T-helper 22 cell (primary cell): Measurements from ENCODE around the gene SCOC.

Experiments used
- DNase-seq: peaks from one replicate; pipeline ENCODE4 v3.0.0-alpha.2; 2020; ENCODE audit warnings: low read depth

Gene SCOC

DNA sequence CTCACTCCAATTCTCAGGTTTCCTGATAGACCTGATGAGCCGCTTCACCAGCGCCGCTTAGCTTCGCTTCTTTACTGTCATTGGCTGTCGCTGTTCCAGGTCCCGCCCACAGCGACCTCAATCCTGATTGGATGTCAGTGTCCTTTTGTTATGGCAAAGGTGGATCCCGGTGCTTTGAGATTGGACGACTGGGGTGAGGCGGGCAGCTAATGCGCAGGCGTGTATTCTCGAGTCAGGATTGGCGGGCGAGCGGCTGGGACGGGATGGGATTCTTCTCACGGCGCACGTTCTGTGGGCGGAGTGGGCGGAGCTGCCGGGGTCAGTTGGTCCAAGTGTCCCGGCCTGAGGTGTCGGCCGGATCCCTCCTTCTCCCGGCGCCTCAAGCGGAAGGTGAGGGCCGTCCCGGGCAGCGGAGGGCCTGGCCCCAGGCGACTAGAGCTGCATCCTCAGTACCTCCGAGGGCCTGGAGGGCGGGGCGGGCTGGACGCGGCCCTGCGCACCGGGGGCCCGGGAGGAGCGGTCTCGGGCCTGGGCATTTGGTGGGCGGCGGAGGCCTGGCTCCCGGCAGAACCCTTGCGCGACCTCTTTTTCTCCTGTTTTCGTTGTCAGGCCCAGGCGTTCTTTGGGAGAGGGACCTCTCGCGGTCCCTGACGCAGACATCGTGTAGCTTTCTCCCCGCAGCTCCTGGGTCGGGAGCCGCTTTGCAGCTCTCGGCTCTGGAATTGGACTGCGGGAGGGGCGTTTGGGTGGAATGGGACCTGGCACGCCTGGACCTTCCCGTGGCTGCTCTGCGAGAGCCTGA, at the start of gene SCOC:
TSS of gene SCOC (plus strand) at position 319 of the 802 bp plus-strand sequence. CDS start 5,525 bp downstream, outside the sequence.
- DNase-seq: peak; percentile 96

DNA sequence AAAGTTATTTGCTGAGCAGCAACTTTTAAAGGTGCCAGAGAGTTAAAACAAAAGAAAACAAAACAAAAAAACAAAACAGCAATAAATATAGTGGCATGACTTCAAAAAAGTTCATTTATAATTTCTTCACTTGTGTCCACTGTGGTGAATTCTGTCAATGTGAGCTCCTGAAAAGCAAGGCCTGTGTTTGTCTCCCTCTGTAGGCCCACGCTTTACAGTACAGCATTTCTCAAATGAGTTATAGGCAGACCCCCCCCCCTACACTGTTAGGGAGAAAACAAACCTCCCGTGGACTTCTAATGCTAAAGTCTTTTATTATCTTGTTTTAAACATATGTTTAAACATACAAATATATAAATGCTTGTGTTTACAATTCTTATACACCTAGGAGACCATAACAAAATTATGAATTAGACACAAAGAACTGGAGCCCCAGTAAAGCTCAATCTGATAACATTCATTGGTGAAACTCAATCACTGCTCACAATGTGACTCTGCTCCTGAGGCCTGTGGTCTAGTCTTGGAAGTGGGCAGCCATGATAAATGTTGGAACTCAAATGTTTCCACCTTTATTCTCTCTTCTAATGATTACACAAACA, 47.0 kb upstream of the SCOC start:
- DNase-seq: no peak

DNA sequence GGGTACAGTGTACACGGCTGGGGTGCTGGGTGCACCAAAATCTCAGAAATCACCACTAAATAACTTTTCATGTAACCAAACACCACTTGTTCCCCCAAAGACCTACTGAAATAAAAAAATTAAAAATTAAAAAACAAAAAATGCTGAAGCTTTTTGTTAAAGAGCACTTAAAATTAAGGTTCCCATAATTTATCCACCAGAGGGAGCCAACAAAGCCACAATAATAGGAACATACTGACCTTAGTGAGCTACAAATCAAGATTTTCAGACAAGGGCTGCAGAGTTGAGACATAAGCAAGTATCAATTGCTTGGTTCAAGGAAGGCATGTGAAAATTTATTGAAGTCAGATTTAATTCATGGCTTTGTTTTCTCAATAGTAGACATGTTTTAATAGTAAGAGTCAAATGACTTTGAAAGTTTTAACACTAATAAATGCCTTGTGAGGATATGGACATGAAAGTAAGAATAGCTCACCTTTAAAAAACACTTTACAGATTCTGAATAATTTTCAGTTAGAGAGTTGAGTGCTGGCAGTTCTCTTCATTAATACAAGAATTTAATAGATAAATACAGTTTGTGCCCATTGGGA, 43.0 kb upstream of the SCOC start:
- DNase-seq: no peak

DNA sequence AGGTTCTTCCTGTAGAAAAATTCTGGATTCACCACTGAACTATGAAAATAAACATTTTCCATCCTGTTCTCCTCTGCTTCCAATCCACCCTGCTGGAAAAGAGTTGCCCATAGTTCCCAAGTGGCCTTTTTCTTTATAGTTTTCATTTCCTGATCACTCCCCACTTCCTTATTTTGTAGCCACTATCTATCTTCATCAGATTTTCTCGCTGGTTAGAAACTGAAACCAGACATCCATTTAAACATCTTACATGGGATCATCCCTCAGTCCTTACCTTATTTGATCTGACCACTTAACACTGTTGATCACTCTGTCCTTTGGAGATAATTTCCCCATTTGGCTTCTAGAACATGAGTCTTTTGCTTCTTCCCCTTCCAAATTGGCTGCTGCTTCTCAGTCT, 42.2 kb upstream of the SCOC start:
- no peak for DNase-seq

DNA sequence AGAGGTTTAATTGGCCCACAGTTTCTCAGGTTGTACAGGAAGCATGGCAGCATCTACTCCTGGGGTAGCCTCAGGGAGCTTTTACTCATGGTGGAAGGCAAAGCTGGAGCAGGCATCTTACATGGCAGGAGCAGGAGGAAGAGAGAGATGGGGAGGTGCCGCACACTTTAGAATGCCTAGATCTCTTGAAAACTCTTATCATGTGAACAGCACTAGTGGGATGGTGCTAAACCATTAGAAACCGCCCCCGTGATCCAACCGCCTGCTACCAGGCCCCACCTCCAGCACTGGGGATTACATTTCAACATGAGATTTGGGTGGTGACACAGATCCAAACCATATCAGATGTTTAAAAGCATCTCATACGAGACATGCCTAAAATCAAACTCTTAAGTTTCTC, 41.6 kb upstream of the SCOC start:
- no peak for DNase-seq

DNA sequence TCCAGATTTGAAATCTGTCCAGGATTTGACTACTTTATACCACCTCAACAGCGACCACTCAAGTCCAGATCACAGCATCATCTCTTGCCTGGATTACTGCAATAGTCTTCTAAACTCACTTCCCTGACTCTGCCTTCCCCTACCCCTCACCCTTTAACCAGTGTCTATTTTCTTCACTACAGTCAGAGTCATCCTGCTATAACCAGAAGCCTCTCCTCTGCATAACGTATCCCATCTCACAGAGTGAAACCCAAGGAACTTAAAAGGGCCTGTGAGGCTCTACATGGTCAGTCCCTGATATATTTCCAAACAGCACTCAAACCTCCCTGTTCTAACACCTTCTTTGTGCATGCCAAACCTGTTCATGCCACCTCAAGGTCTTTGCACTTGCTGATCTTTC, 40.7 kb upstream of the SCOC start:
- DNase-seq: no peak

DNA sequence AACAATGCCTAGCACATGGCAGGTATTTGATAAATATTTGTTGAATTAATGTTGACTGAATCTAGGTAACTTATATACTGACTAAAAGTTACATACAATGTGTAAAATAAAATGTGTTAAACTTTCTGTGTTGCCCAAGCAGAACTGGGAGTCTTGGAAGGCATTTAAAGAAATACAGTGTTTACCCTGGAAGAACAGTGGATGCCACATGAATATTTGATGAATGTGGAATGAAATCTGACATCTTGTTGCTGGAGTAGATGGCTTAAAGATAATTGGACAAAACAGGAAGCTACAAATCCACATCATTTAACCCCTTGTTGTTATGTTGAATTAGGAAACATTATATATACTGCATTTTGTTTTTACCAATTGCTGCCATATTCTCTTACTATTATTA, 39.9 kb upstream of the SCOC start:
- DNase-seq: no peak

DNA sequence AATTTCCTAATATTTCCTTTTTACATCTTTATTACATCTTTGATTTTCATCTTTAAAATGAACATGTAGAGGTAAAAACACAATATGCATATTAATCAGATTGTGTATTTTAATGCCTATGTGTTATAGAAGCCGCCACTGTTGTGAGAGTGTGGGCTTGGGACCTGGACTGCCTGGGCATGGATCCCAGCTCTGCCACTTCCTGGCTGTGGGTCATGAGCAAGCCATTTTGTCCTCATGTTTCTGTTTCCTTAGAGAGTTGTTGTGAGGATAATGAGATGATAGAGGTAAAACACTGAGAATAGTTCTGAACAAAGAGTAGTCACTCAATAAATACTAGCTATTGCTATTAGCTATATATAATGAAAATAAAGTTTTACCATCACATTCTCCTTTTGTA, 38.4 kb upstream of the SCOC start:
- no peak for DNase-seq

DNA sequence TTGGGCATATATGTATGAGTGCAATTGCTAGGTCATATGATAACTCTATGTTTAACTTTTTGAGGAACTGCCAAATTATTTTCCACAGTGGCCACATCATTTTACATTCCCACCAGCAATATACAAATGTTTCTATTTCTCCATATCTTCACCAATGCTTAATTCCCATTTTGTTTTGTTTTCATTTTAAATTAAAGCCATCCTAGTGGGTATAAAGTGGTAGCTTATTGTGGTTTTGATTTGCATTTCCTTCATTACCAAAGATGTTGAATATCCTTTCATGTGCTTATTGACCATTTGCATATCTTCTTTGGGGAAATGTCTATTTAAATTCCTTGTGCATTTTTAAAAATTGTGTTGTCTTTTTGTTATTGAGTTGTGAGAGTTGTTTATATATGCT, 36.7 kb upstream of the SCOC start:
- no peak for DNase-seq

DNA sequence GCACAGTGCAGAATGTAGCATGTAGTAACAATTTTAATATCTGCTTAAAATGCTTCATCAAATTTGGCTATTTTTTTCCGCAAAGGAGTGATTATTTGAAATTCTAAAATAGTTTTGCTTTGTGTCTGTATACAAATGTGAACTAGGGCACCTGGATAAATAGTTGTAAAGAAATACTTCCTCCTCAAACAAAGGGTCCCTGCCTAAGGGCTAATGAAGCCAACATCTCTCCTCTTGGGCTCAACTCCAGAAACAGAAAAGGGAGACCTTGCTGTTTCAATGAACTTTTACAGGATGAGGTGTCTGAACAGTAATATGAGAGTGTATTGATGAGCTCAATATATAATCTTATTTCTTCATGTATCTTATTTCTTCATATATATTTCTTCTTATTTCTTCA, 30.8 kb upstream of the SCOC start:
- no peak for DNase-seq

DNA sequence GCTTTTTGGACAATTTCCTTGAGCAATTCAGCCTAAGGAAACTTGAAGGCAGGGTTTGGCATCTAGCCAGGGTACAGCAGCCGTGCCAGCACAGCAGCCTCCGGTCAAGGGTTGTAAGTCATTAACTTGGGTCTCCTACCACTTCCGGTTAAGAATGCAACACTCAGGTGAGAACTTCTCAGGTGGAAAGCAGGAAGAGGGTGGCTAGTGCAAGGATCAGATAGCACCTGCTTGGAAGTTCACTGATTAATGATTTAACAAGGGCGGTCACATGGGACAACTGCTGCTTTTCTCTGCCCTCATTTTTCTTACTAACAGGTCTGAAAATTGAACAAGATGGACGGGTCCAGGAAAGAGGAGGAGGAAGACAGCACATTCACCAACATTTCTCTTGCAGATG, 30.1 kb upstream of the SCOC start:
- no peak for DNase-seq

DNA sequence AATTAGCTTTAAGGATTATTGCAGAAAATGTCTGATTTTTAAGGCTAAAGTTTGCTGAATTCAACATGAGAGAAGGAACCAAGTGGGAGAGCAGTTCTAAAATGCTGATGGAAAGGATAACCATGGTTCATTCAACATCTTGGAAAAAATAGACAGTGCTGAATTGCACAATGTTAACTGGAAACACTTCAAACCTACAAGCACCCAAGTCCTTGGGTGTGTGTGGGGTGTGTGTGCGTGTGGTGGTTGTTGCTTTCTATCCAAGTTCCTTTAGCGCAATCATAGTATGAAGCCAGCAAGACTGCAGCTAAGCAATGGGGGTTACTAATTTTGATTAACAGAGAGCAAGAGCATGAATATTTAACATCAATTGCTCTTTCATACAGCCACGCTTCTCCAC, 29.3 kb upstream of the SCOC start:
- DNase-seq: no peak

DNA sequence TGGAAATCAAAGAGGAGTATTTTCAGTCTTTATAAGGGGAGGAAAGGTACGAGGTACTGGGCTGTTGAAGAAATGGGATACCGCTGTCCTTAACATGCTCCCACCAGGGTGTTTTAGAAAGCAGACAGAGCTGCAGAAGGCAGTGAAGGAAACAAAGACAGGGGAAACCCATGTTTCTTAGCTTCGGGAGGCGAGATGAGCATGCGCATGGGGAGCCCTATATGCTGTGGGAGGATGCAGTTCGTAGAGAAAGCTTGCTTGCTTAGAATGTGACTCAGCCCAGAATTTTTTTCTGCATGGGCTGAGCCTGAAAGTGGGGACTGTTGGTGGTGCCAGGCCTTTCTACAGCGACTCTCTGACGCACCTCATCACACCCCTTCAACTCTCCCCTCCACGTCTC, 28.8 kb upstream of the SCOC start:
- no peak for DNase-seq

DNA sequence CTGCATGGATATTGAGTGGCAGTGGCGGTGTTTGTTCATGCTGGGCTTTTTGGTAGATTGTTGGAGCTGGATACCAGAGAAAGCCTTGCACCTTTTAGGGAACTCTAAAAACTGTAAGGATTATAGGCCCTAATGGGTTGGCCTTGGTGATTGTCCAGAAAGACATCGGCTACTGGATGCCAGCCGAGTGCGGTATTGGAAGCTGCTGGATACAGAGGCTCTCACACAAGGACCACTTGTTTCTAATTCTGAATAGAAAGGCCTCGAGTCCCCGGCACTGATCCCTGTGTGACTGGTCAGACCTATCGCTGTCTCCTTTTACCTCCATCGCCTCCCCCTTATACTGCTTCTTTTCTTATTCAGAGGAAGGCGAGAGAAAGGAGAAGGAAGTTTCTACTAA, 27.3 kb upstream of the SCOC start:
- DNase-seq: no peak

DNA sequence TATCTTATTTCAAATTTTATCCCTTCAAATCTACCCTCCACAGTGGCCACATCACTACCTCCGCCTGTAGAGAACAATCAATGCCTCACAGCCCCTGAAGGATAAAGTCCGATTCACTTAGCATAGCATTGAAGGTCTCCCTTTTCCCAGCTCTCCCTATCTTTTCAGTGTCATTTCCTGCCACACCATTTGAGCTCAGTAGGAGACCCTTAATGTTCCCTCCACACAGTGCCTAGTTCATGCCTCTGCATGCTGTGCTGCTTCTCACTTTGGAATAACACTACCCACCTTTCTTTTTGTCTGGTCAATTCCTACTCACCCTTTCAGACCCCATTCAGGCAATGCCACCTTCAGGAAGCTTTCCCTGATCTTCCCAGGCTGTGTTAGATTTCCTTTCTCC, 23.6 kb upstream of the SCOC start:
- no peak for DNase-seq

DNA sequence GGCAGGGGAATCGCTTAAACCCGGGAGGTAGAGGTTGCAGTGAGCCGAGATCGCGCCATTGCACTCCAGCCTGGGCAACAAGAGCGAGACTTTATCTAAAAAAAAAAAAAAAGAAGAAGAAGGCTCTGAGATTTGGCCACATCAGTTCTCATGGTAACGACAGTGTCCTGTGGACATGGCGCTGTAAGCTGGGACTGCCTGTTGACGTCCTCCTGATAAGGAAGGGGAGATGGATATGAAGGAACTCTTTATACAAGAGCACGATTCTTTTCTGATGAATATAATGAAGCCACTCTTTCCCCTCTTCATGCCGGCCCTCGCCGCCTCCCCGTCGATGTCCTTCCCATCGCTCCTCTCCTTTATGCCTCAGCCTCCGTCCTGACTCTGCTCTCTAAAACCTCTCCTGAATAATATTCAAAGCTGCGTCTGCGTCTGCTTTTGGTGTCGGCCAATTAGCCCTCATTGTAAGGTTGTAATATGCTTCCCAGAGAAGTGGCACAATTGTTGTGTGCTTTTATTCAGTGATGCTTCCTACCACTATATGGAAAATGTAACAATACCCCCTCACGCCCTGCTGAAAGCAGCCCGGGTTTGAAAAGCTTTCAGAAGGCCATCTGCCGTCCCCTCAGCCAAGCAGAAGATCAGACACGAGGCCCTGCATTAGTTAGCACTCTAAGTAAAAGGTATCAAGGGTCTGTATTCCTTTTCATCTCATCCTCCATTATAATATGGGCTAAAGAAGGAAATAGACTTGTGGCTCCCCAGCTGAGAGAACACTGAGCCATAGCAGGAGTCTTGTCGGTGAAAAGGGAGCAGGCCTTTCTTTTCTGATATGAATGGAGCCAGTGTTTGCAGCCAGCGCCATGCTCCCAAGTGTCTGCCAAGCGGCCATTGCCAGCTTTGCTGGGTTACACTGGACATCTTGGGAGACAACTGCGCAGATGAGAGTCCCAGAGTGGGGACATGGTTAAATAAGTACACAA, 22.1 kb upstream of the SCOC start:
- no peak for DNase-seq

DNA sequence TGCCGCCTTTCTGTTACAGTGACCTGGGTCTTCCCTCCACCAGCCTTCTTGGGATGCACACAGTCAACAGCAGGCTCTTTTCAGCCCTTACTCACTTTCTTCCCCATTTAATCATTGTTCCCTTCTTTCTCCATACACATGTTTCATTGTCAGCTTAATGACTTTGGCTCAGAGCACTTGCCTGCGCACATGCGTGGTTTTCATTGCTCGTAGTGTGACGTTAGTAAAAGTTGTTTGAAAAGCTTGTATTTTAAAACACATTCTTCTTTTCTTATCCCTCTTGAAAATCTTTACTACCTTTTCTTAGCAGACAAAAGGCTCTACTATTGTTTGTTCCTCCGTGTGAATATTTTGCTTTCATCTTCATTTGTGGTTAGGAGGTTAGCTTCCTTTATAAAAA, 19.7 kb upstream of the SCOC start:
- no peak for DNase-seq

DNA sequence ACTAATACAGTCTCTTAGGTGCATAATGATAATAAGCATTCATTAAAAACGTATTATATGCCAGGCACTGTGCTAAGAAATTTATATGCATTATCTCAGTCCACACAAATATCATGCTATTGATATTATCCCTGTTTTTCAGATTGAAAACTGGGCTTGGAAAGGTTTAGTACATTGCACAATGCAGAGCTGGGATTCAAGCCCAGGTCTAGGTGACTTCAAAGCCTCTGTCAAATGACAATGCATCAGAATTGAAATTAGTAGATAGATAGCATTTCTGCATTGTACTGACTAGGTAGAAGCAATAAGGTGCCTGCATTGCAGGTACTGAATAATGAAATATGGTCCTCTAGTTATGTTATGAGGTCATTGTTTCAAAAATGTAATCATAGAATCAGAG, 18.2 kb upstream of the SCOC start:
- no peak for DNase-seq

DNA sequence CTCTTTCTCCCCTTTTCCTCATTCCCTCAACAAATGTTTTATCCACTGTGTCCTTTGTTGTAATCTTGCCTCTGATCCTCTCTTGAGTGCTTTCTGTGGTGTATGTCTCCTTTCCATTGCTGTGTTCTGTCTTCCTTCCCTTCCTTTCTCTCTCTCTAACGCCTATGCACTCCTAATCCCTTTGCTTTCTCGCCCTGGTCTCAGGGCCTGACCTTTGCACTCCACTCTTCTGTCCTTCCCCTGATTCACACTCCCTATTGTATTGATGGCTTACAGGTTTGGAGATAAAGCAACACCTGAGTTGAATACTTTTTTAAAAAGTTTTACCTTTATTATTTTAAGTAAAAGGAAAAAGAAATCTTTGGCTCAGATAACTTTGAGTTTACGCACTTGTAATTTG, 15.6 kb upstream of the SCOC start:
- no peak for DNase-seq

DNA sequence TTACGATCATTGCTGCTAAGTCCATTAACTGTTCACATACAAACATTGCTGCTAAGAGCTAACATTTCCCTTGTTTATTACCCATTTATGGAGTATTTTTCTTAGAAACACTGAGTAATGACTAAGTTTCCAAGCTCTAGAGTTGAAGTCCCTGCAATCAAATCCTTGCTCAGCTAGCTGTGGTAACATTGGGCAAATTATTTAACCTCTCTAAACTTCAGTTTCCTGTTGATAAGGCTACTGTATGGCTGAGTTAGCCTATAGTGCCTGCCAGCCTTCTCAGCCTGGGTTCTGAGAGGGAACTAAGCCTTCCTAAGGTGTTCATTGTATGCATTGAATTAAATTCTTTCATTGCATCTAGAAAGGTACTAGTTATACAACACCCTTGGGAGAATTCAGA, 15.2 kb upstream of the SCOC start:
- DNase-seq: no peak

DNA sequence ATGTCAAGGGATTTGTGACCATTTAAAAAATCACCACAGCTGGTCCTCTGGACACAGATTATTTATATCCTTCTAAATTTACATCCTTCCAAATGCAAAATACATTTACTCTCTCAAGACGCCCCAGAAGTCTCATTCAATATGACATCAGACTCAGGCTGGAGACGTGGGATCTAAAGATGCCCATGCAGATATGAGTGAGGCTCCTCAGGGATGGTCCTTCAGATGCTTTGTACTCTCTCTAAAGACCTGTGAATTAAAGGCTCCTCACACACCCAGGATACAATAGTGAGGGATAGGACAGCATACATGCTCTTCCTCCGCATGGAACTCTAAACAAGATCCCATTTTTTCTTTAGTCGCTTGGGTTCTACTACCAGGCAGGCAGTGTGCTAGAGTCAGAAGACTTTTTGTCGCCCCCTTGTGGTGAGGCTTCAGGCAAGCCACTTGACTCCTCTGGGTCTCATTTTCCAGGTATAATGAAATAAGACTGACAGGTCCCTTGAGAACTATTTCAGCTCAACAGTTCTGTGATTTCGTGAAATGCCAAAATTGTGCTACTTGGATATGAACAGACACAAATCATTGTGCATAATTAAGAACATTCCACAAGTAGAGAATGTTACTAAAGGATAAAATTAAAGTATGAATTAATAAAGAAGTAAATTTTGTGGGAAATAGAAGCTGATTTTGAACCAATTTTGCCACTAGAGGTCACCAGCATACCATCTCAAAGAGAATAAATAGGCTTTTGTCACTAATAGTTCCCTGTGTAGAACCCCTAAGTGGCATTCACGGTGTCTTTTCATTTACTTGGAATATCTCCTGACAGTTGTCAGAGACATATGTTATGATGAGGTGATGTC, 13.7 kb upstream of the SCOC start:
- peak; percentile 26 for DNase-seq
